GM12873 (cell line): ENCODE data around the gene PTRH1.

Source experiments
- TF ChIP-seq, protein P1 (sequence below): IDR thresholded peaks from 2 replicates; pipeline ENCODE4 v1.5.1; 2012; ENCODE audit warnings: low read depth, mild to moderate bottlenecking, moderate library complexity, low read length, control low read depth; ENCODE audit not compliant: insufficient read depth; ENCODE audit errors: missing control alignments

Gene PTRH1

DNA sequence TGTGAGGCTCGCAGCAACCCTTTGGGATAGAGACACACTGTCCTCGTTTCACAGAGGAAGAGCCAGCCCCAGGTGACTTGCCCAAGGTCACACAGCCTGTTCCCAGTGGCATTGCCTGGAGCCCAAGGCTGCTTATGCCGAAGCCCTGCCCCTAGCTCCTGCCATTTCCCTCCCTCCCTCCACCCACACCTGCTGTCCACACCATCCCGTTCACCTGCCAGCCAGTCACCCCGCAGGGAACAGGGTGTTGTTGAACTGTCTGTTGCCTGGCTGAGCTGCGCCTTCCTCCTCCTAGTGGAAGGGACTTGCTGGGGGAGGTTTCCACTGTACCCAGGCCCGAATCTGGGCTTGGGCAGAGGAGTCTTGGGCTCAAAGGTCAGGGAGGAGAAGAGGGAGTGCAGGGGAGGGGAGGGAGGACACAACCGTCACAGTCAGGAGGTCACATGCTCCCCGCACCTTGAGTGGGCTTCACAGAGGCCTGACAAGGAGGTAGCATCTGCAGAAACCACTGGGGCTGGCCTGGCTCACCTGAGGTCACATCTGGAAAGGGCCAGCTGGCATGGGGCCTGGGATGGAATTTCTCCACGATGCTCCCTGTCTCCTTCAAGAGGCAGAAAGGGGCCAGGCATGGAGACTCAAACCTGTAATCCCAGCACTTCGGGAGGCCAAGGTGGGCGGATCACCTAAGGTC is 6.7 kb upstream of the PTRH1 start:
- TF ChIP-seq, protein P1, sequence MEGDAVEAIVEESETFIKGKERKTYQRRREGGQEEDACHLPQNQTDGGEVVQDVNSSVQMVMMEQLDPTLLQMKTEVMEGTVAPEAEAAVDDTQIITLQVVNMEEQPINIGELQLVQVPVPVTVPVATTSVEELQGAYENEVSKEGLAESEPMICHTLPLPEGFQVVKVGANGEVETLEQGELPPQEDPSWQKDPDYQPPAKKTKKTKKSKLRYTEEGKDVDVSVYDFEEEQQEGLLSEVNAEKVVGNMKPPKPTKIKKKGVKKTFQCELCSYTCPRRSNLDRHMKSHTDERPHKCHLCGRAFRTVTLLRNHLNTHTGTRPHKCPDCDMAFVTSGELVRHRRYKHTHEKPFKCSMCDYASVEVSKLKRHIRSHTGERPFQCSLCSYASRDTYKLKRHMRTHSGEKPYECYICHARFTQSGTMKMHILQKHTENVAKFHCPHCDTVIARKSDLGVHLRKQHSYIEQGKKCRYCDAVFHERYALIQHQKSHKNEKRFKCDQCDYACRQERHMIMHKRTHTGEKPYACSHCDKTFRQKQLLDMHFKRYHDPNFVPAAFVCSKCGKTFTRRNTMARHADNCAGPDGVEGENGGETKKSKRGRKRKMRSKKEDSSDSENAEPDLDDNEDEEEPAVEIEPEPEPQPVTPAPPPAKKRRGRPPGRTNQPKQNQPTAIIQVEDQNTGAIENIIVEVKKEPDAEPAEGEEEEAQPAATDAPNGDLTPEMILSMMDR, result no peak

DNA sequence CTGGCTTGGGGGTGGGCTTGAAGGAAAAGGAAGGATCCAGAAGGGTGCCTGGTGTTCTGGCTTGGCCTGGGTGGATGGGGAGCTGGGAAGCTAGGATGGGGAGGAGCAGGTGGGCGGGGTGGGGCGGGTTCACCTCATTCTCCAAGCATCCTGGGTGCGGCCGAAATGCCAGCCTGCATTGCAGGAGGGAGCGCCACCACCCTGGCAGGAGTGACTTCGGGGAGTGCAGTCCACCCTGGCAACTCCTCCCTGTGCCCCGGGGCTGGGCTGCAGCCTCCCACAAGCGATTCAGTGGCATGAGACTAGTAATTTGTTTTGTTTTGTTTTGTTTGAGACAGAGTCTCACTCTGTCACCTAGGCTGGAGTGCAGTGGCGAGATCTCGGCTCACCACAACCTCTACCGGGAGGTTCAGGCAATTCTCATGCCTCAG is 5.9 kb upstream of the PTRH1 start:
- TF ChIP-seq, protein P1, result no peak

DNA sequence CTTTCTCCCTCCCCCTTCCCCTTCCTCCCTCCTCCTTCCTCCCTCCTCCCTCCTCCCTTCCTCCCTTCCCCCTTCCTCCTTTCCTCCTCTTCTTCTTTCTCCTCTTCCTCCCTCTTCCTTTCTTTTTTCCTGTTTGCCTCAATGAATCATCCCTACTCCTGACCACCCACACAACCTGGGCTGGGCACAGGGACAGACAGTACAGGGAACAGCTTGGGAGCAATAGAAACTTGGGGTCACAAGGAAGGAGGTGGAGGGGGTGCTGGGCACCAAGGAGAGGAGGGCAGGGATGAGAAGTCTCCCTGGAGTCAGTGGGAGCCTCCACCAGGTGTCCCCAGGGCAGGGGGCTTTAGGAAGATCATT is 5.4 kb upstream of the PTRH1 start:
- TF ChIP-seq, protein P1, result no peak

DNA sequence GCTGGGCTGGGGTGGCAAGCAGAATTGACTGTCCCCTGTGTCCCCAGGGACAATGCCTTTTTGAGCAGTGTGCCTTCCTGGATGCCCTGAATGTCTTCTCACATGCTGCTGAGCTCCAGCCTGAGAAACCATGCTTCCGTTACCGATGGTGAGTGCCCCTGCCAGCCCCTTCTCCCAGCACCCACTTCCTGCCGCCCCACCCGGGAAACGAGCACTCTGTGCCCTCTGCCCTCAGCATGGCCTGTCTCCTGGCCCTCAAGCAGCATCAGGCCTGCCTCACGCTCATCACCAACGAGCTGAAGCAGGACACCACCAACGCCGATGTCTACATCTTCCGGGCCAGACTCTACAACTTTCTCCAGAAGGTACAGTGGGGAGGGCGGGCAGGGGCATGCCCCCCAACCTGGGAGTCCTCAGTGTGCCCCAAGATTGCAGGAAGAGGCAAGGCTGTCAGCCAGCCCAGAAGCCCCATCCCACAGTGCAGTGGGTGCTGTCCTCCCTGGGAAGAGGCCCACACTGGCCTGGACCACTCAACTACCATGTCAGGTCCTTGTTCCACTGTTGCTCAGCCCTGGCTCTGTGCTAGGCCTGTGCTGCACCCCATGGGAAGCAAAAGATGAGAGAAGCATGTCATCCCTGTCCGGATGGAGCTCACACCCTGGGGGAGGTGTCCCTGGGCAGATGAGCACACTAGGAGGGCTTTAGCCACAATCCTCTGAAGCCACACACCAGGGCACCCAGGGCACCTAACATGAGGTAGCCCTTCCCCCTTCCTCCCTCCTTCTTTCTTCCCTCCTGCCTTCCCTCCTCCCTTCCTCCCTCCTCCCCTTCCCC is 4.8 kb upstream of the PTRH1 start:
- TF ChIP-seq, protein P1, result no peak

DNA sequence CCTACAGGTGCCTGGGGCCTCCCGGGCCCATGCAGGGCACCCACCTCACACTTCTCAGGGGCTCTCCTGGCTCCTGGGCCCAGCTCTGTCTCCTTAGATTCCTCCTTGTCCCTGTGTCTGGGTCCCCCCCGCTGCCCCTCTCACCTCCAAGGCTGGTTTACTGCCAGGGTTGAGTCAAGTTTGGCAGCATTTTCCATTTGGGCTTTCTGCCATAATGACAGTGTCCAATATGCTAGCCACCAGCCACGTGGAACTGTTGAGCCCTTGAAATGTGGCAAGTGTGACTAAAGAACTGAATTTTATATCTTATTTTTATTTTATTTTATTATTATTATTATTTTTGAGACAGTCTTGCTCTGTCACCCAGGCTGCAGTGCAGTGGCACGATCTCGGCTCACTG is 2.3 kb upstream of the PTRH1 start:
- TF ChIP-seq, protein P1, result no peak

DNA sequence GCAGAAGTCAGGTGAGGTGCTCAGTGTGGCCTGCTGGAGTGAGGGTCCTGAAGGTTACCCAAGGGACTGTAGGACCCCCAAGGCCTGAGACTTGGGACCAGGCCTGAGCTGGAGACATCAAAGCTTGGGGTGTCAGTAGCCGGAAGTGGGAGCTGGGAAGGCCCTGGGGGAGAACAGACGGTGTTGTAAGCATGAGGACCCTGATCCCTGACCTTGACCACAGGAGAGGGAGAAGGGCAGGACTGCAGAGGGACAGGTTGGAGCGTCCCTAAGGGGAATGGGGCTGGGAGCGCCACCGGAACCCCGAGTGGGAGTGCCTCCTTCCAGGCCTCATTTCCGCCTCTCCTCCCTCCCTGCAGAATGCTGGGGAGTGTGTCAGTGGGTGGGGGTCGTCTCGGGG is 949 bp upstream of the PTRH1 start:
- TF ChIP-seq, protein P1, result no peak

DNA sequence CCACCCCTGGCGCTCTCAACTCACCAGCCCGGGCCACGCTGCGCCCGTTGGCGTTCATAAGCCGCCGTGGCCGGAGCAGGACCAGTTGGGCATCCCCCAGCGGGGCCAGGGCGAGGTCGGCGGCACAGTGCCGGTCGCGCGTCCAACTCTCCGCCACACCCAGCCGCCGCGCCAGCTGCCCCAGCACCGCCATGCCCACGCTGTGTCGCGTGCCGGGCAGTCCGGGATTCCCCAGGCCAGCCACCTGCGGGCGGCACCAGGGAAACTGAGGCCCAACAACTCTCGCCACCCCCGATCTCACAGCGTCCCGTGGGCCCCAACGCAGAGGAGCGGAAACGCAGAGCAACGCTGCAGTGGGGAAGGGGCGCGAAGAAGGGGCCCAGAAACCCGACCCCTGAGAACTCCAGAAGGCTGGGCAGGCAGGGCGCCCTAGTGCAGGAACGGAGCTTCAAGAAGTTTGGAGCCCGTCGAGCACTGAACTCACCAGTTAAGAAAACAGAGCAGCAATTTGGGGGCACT is 453 bp downstream of the PTRH1 start:
- TF ChIP-seq, protein P1, result no peak
